ENCODE measurements around the gene ARGLU1. TPM values are rescaled to one million over a fixed set of nuclear protein-coding genes. Genes with fewer than 3 reads are reported as not detected.
"Not testable (repeated sequence)": the region's sequence is repeated elsewhere in the genome, so short reads cannot be mapped to it uniquely, and the experiment has no call there.

The ARGLU1 gene
- total RNA-seq = 89.8 and 91.5 TPM in 2 replicates

GRCh38 chr13:106567474-106568298 is at the start of gene ARGLU1:
Gene ARGLU1 (minus strand): TSS chr13:106568137. CDS start chr13:106567919, 218 bp downstream.
- H3K9me3 Mint-ChIP-seq = no peaks in the 10 kb centered on the region
- peaks cover 44% of the 10 kb centered on the region for H3K4me1 Mint-ChIP-seq (ENCODE audit: low read depth)
- H3K27me3 Mint-ChIP-seq (ENCODE audit: insufficient read depth) = peaks cover 2% of the 10 kb centered on the region
- H3K27ac Mint-ChIP-seq = peak within 1 kb of the TSS; percentile 98
- intact Hi-C loops (cut with micrococcal nuclease) = loop anchor here (1.0 to 10.0 kb wide), 5 partner anchors 7 to 1433 kb away; partner anchors contain the start of gene EFNB2
- peak; percentile 94 for DNase-seq (ENCODE audit: low spot score)
- peak within 1 kb of the TSS; percentile 99 for H3K4me3 Mint-ChIP-seq
- peaks cover 15% of the 10 kb centered on the region for H3K36me3 Mint-ChIP-seq (ENCODE audit: low read depth)

- intact Hi-C loops (cut with micrococcal nuclease) = no loop called here
- no peaks in the 10 kb centered on the region for H3K9me3 Mint-ChIP-seq
- H3K4me3 Mint-ChIP-seq = no peak overlapping the region
- DNase-seq (ENCODE audit: low spot score) = no peak
- H3K36me3 Mint-ChIP-seq (ENCODE audit: low read depth) = no peaks in the 10 kb centered on the region
- no peak overlapping the region for H3K27ac Mint-ChIP-seq
- peaks cover 10% of the 10 kb centered on the region for H3K4me1 Mint-ChIP-seq (ENCODE audit: low read depth)
- H3K27me3 Mint-ChIP-seq (ENCODE audit: insufficient read depth) = peaks cover 13% of the 10 kb centered on the region
These were observed 49.6 kb upstream of the ARGLU1 start for GRCh38 chr13:106617561-106617960.

GRCh38 chr13:106616729-106617128 is 48.8 kb upstream of the ARGLU1 start:
- Mint-ChIP-seq H3K36me3 (ENCODE audit: low read depth) (no peaks in the 10 kb centered on the region), H3K4me3 (no peak overlapping the region), H3K4me1 (ENCODE audit: low read depth) (peaks cover 10% of the 10 kb centered on the region), H3K9me3 (no peaks in the 10 kb centered on the region), H3K27ac (no peak overlapping the region), H3K27me3 (ENCODE audit: insufficient read depth) (peaks cover 13% of the 10 kb centered on the region)
- intact Hi-C loops (cut with micrococcal nuclease) = no loop called here
- DNase-seq (ENCODE audit: low spot score) = no peak

- Mint-ChIP-seq H3K9me3 (no peaks in the 10 kb centered on the region), H3K4me1 (ENCODE audit: low read depth) (peaks cover 7% of the 10 kb centered on the region), H3K27ac (no peak overlapping the region), H3K36me3 (ENCODE audit: low read depth) (no peaks in the 10 kb centered on the region), H3K4me3 (no peak overlapping the region), H3K27me3 (ENCODE audit: insufficient read depth) (peaks cover 8% of the 10 kb centered on the region)
- intact Hi-C loops (cut with micrococcal nuclease) = no loop called here
- no peak for DNase-seq (ENCODE audit: low spot score)
These were observed 46.9 kb upstream of the ARGLU1 start for GRCh38 chr13:106614874-106615273.

- H3K4me1 Mint-ChIP-seq (ENCODE audit: low read depth) = no peaks in the 10 kb centered on the region
- DNase-seq (ENCODE audit: low spot score) = no peak
These were observed 44.8 kb upstream of the ARGLU1 start for GRCh38 chr13:106612688-106613087.

GRCh38 chr13:106610486-106610885 is 42.5 kb upstream of the ARGLU1 start:
- H3K4me3 Mint-ChIP-seq = no peak overlapping the region
- no peaks in the 10 kb centered on the region for H3K4me1 Mint-ChIP-seq (ENCODE audit: low read depth)
- H3K9me3 Mint-ChIP-seq = no peaks in the 10 kb centered on the region
- intact Hi-C loops (cut with micrococcal nuclease) = no loop called here
- peaks cover 8% of the 10 kb centered on the region for H3K27me3 Mint-ChIP-seq (ENCODE audit: insufficient read depth)
- H3K27ac Mint-ChIP-seq = no peak overlapping the region
- H3K36me3 Mint-ChIP-seq (ENCODE audit: low read depth) = no peaks in the 10 kb centered on the region
- no peak for DNase-seq (ENCODE audit: low spot score)

More at GRCh38 chr13:106612688-106613087, 44.8 kb upstream of the ARGLU1 start:
- Mint-ChIP-seq H3K36me3 (ENCODE audit: low read depth) (no peaks in the 10 kb centered on the region), H3K9me3 (no peaks in the 10 kb centered on the region), H3K27me3 (ENCODE audit: insufficient read depth) (peaks cover 8% of the 10 kb centered on the region), H3K4me3 (no peak overlapping the region), H3K27ac (no peak overlapping the region)
- intact Hi-C loops (cut with micrococcal nuclease) = no loop called here

GRCh38 chr13:106609116-106609515 is 41.2 kb upstream of the ARGLU1 start:
- Mint-ChIP-seq H3K27ac (no peak overlapping the region), H3K9me3 (no peaks in the 10 kb centered on the region), H3K4me1 (ENCODE audit: low read depth) (no peaks in the 10 kb centered on the region), H3K27me3 (ENCODE audit: insufficient read depth) (peaks cover 4% of the 10 kb centered on the region), H3K4me3 (no peak overlapping the region), H3K36me3 (ENCODE audit: low read depth) (no peaks in the 10 kb centered on the region)
- intact Hi-C loops (cut with micrococcal nuclease) = no loop called here
- DNase-seq (ENCODE audit: low spot score) = no peak

- intact Hi-C loops (cut with micrococcal nuclease) = no loop called here
- no peak overlapping the region for H3K27ac Mint-ChIP-seq
- H3K36me3 Mint-ChIP-seq (ENCODE audit: low read depth) = no peaks in the 10 kb centered on the region
These were observed 35.6 kb upstream of the ARGLU1 start for GRCh38 chr13:106603546-106603945.

GRCh38 chr13:106602178-106602577 is 34.2 kb upstream of the ARGLU1 start:
- intact Hi-C loops (cut with micrococcal nuclease) = no loop called here
- no peak overlapping the region for H3K4me3 Mint-ChIP-seq
- peaks cover 4% of the 10 kb centered on the region for H3K27me3 Mint-ChIP-seq (ENCODE audit: insufficient read depth)
- no peak for DNase-seq (ENCODE audit: low spot score)
- no peaks in the 10 kb centered on the region for H3K4me1 Mint-ChIP-seq (ENCODE audit: low read depth)
- no peaks in the 10 kb centered on the region for H3K9me3 Mint-ChIP-seq
- no peak overlapping the region for H3K27ac Mint-ChIP-seq
- no peaks in the 10 kb centered on the region for H3K36me3 Mint-ChIP-seq (ENCODE audit: low read depth)

More at GRCh38 chr13:106603546-106603945, 35.6 kb upstream of the ARGLU1 start:
- no peaks in the 10 kb centered on the region for H3K4me1 Mint-ChIP-seq (ENCODE audit: low read depth)
- H3K27me3 Mint-ChIP-seq (ENCODE audit: insufficient read depth) = peaks cover 4% of the 10 kb centered on the region
- DNase-seq (ENCODE audit: low spot score) = no peak
- H3K9me3 Mint-ChIP-seq = no peaks in the 10 kb centered on the region
- no peak overlapping the region for H3K4me3 Mint-ChIP-seq

GRCh38 chr13:106601489-106601888 is 33.6 kb upstream of the ARGLU1 start:
- Mint-ChIP-seq H3K27ac (no peak overlapping the region), H3K9me3 (no peaks in the 10 kb centered on the region), H3K36me3 (ENCODE audit: low read depth) (no peaks in the 10 kb centered on the region), H3K4me1 (ENCODE audit: low read depth) (no peaks in the 10 kb centered on the region), H3K4me3 (no peak overlapping the region), H3K27me3 (ENCODE audit: insufficient read depth) (peaks cover 4% of the 10 kb centered on the region)
- intact Hi-C loops (cut with micrococcal nuclease) = no loop called here
- DNase-seq (ENCODE audit: low spot score) = no peak

- H3K27ac Mint-ChIP-seq; intact Hi-C loops (cut with micrococcal nuclease); H3K27me3 Mint-ChIP-seq (ENCODE audit: insufficient read depth); H3K36me3 Mint-ChIP-seq (ENCODE audit: low read depth); DNase-seq (ENCODE audit: low spot score); H3K9me3 Mint-ChIP-seq; H3K4me3 Mint-ChIP-seq; H3K4me1 Mint-ChIP-seq (ENCODE audit: low read depth): not testable (repeated sequence)
These were observed 32.8 kb upstream of the ARGLU1 start for GRCh38 chr13:106600798-106601135.

GRCh38 chr13:106599875-106600797 is 32.2 kb upstream of the ARGLU1 start:
- Mint-ChIP-seq H3K4me3 (no peak overlapping the region), H3K36me3 (ENCODE audit: low read depth) (no peaks in the 10 kb centered on the region), H3K27ac (no peak overlapping the region), H3K4me1 (ENCODE audit: low read depth) (no peaks in the 10 kb centered on the region), H3K27me3 (ENCODE audit: insufficient read depth) (peaks cover 6% of the 10 kb centered on the region), H3K9me3 (no peaks in the 10 kb centered on the region)
- DNase-seq (ENCODE audit: low spot score) = no peak
- intact Hi-C loops (cut with micrococcal nuclease) = no loop called here
